ENCODE results near the gene EPHA3.
A peak's percentile ranks its signal among the peaks of the same experiment; 100 is the strongest.

EPHA3 gene

GRCh38 chr3:89252860-89253259 lies 145.4 kb downstream of the EPHA3 start:
- Histone ChIP-seq H3K23ac (ENCODE audit: low read length in 2 of 2) (no peak overlapping the region), H3K79me1 (replicated peaks; ENCODE audit: low read length, poor library complexity, severe bottlenecking) (no peaks in the 10 kb centered on the region), H3K9me3 (ENCODE audit: control insufficient read depth, low read length) (no peaks in the 10 kb centered on the region), H3K18ac (ENCODE audit: low read depth in 1 of 2, low read length in 2 of 2) (no peak overlapping the region), H3K4ac (ENCODE audit: low read depth in 1 of 2, low read length in 2 of 2) (no peak overlapping the region), H3K9ac (ENCODE audit: low read length) (no peak overlapping the region), H2BK15ac (ENCODE audit: low read depth, poor library complexity, severe bottlenecking) (no peak overlapping the region), H2AFZ (ENCODE audit: low read depth, low read length) (no peak overlapping the region), H3K4me1 (ENCODE audit: control insufficient read depth, insufficient read depth, low read depth, low read length) (no peaks in the 10 kb centered on the region), H2BK120ac (ENCODE audit: low read depth, low read length) (no peak overlapping the region), H3K27me3 (ENCODE audit: control insufficient read depth in 1 of 2, insufficient read depth in 1 of 2, low read length in 2 of 2) (no peaks in the 10 kb centered on the region), H3K4me2 (ENCODE audit: low read length, poor library complexity, severe bottlenecking) (no peak overlapping the region), H4K91ac (ENCODE audit: low read length) (no peak overlapping the region), H3K27ac (ENCODE audit: low read length, poor library complexity, severe bottlenecking) (no peak overlapping the region), H2BK12ac (ENCODE audit: low read length in 2 of 2) (no peak overlapping the region), H3K36me3 (ENCODE audit: control insufficient read depth in 1 of 2, insufficient read depth in 2 of 2, low read depth in 1 of 2, low read length in 2 of 2) (no peaks in the 10 kb centered on the region), H2BK5ac (ENCODE audit: low read depth, low read length, poor library complexity, severe bottlenecking) (no peak overlapping the region), H4K8ac (ENCODE audit: low read length) (no peak overlapping the region), H3K14ac (ENCODE audit: low read length in 2 of 2) (no peak overlapping the region), H3K4me3 (ENCODE audit: insufficient read depth in 1 of 2, low read depth in 1 of 2, low read length in 2 of 2) (no peak overlapping the region), H2AK5ac (ENCODE audit: low read length, severe bottlenecking) (no peak overlapping the region)
- peak; percentile 29 for DNase-seq
- no CpG with 5 or more reads among the region's 2 CpGs for WGBS

GRCh38 chr3:89256395-89256794 lies 149.0 kb downstream of the EPHA3 start:
- no peak overlapping the region for H3K9ac ChIP-seq (ENCODE audit: low read length)
- H2AK5ac ChIP-seq (ENCODE audit: low read length, severe bottlenecking) = no peak overlapping the region
- H3K4me1 ChIP-seq (ENCODE audit: control insufficient read depth, insufficient read depth, low read depth, low read length) = no peaks in the 10 kb centered on the region
- H2BK15ac ChIP-seq (ENCODE audit: low read depth, poor library complexity, severe bottlenecking) = no peak overlapping the region
- no peak for DNase-seq
- H3K14ac ChIP-seq (ENCODE audit: low read length in 2 of 2) = no peak overlapping the region
- H3K9me3 ChIP-seq (ENCODE audit: control insufficient read depth, low read length) = no peaks in the 10 kb centered on the region
- no peak overlapping the region for H3K4me2 ChIP-seq (ENCODE audit: low read length, poor library complexity, severe bottlenecking)
- WGBS = 100% methylated on average over 4 of the region's 7 CpGs
- no peak overlapping the region for H2AFZ ChIP-seq (ENCODE audit: low read depth, low read length)
- H2BK120ac ChIP-seq (ENCODE audit: low read depth, low read length) = no peak overlapping the region
- no peaks in the 10 kb centered on the region for H3K79me1 ChIP-seq (replicated peaks; ENCODE audit: low read length, poor library complexity, severe bottlenecking)
- no peak overlapping the region for H4K8ac ChIP-seq (ENCODE audit: low read length)
- H3K4me3 ChIP-seq (ENCODE audit: insufficient read depth in 1 of 2, low read depth in 1 of 2, low read length in 2 of 2) = no peak overlapping the region
- no peak overlapping the region for H2BK5ac ChIP-seq (ENCODE audit: low read depth, low read length, poor library complexity, severe bottlenecking)
- no peak overlapping the region for H3K18ac ChIP-seq (ENCODE audit: low read depth in 1 of 2, low read length in 2 of 2)
- H3K27me3 ChIP-seq (ENCODE audit: control insufficient read depth in 1 of 2, insufficient read depth in 1 of 2, low read length in 2 of 2) = no peaks in the 10 kb centered on the region
- H3K27ac ChIP-seq (ENCODE audit: low read length, poor library complexity, severe bottlenecking) = no peak overlapping the region
- H4K91ac ChIP-seq (ENCODE audit: low read length) = no peak overlapping the region
- no peak overlapping the region for H3K23ac ChIP-seq (ENCODE audit: low read length in 2 of 2)
- H2BK12ac ChIP-seq (ENCODE audit: low read length in 2 of 2) = no peak overlapping the region
- no peaks in the 10 kb centered on the region for H3K36me3 ChIP-seq (ENCODE audit: control insufficient read depth in 1 of 2, insufficient read depth in 2 of 2, low read depth in 1 of 2, low read length in 2 of 2)
- H3K4ac ChIP-seq (ENCODE audit: low read depth in 1 of 2, low read length in 2 of 2) = no peak overlapping the region

- H2BK12ac ChIP-seq (ENCODE audit: low read length in 2 of 2) = no peak overlapping the region
- no peak overlapping the region for H2BK120ac ChIP-seq (ENCODE audit: low read depth, low read length)
- no peak overlapping the region for H2BK15ac ChIP-seq (ENCODE audit: low read depth, poor library complexity, severe bottlenecking)
- no peak overlapping the region for H4K8ac ChIP-seq (ENCODE audit: low read length)
- no peaks in the 10 kb centered on the region for H3K79me1 ChIP-seq (replicated peaks; ENCODE audit: low read length, poor library complexity, severe bottlenecking)
- no peaks in the 10 kb centered on the region for H3K9me3 ChIP-seq (ENCODE audit: control insufficient read depth, low read length)
- H3K23ac ChIP-seq (ENCODE audit: low read length in 2 of 2) = no peak overlapping the region
- no peak overlapping the region for H3K4ac ChIP-seq (ENCODE audit: low read depth in 1 of 2, low read length in 2 of 2)
- no peaks in the 10 kb centered on the region for H3K4me1 ChIP-seq (ENCODE audit: control insufficient read depth, insufficient read depth, low read depth, low read length)
- no peak overlapping the region for H3K9ac ChIP-seq (ENCODE audit: low read length)
- H2BK5ac ChIP-seq (ENCODE audit: low read depth, low read length, poor library complexity, severe bottlenecking) = no peak overlapping the region
- H3K27ac ChIP-seq (ENCODE audit: low read length, poor library complexity, severe bottlenecking) = no peak overlapping the region
- no peak overlapping the region for H3K4me2 ChIP-seq (ENCODE audit: low read length, poor library complexity, severe bottlenecking)
- H3K4me3 ChIP-seq (ENCODE audit: insufficient read depth in 1 of 2, low read depth in 1 of 2, low read length in 2 of 2) = no peak overlapping the region
- DNase-seq = no peak
- no peak overlapping the region for H2AK5ac ChIP-seq (ENCODE audit: low read length, severe bottlenecking)
- no peaks in the 10 kb centered on the region for H3K27me3 ChIP-seq (ENCODE audit: control insufficient read depth in 1 of 2, insufficient read depth in 1 of 2, low read length in 2 of 2)
- no peak overlapping the region for H3K18ac ChIP-seq (ENCODE audit: low read depth in 1 of 2, low read length in 2 of 2)
- 97% methylated on average over 2 of the region's 2 CpGs for WGBS
- H3K14ac ChIP-seq (ENCODE audit: low read length in 2 of 2) = no peak overlapping the region
- H2AFZ ChIP-seq (ENCODE audit: low read depth, low read length) = no peak overlapping the region
- H4K91ac ChIP-seq (ENCODE audit: low read length) = no peak overlapping the region
- H3K36me3 ChIP-seq (ENCODE audit: control insufficient read depth in 1 of 2, insufficient read depth in 2 of 2, low read depth in 1 of 2, low read length in 2 of 2) = no peaks in the 10 kb centered on the region
Observed at GRCh38 chr3:89256882-89257281, 149.5 kb downstream of the EPHA3 start.

- Histone ChIP-seq H2BK120ac (ENCODE audit: low read depth, low read length) (no peak overlapping the region), H2BK5ac (ENCODE audit: low read depth, low read length, poor library complexity, severe bottlenecking) (no peak overlapping the region), H3K14ac (ENCODE audit: low read length in 2 of 2) (no peak overlapping the region), H3K23ac (ENCODE audit: low read length in 2 of 2) (no peak overlapping the region), H3K36me3 (ENCODE audit: control insufficient read depth in 1 of 2, insufficient read depth in 2 of 2, low read depth in 1 of 2, low read length in 2 of 2) (no peaks in the 10 kb centered on the region), H3K9ac (ENCODE audit: low read length) (no peak overlapping the region), H3K4me3 (ENCODE audit: insufficient read depth in 1 of 2, low read depth in 1 of 2, low read length in 2 of 2) (no peak overlapping the region), H2AFZ (ENCODE audit: low read depth, low read length) (no peak overlapping the region), H4K8ac (ENCODE audit: low read length) (no peak overlapping the region), H2BK15ac (ENCODE audit: low read depth, poor library complexity, severe bottlenecking) (no peak overlapping the region), H2AK5ac (ENCODE audit: low read length, severe bottlenecking) (no peak overlapping the region), H3K18ac (ENCODE audit: low read depth in 1 of 2, low read length in 2 of 2) (no peak overlapping the region), H3K9me3 (ENCODE audit: control insufficient read depth, low read length) (no peaks in the 10 kb centered on the region), H3K4ac (ENCODE audit: low read depth in 1 of 2, low read length in 2 of 2) (no peak overlapping the region), H3K27ac (ENCODE audit: low read length, poor library complexity, severe bottlenecking) (no peak overlapping the region), H2BK12ac (ENCODE audit: low read length in 2 of 2) (no peak overlapping the region), H3K4me1 (ENCODE audit: control insufficient read depth, insufficient read depth, low read depth, low read length) (no peaks in the 10 kb centered on the region), H3K27me3 (ENCODE audit: control insufficient read depth in 1 of 2, insufficient read depth in 1 of 2, low read length in 2 of 2) (no peaks in the 10 kb centered on the region), H3K4me2 (ENCODE audit: low read length, poor library complexity, severe bottlenecking) (no peak overlapping the region), H3K79me1 (replicated peaks; ENCODE audit: low read length, poor library complexity, severe bottlenecking) (no peaks in the 10 kb centered on the region), H4K91ac (ENCODE audit: low read length) (no peak overlapping the region)
- 93% methylated on average over 1 of the region's 1 CpG for WGBS
- DNase-seq = no peak
Observed at GRCh38 chr3:89260721-89261120, 153.3 kb downstream of the EPHA3 start.

All from mesenchymal stem cell (in vitro differentiated cells and primary cell).